Bronchial epithelial cell (primary cell): ENCODE measurements around the gene RPS28. TPM values are rescaled to one million over a fixed set of nuclear protein-coding genes. Genes with fewer than 3 reads are reported as not detected.
"Not testable (repeated sequence)": the region's sequence is repeated elsewhere in the genome, so short reads cannot be mapped to it uniquely, and the experiment has no call there.

Source experiments
- DNase-seq: peaks from one replicate; pipeline ENCODE4 v3.0.0-alpha.2; 2010; ENCODE audit warnings: low read depth
- FAIRE-seq: peaks from 2 replicates; lab custom pipeline; 2011; peaks lifted over from hg19 to GRCh38; lab: Jason Lieb, UNC
- H3K27me3 ChIP-seq: 2 replicates; pipeline ENCODE4 v1.5.1; 2011; ENCODE audit warnings: low read length; ENCODE audit not compliant: control insufficient read depth, insufficient read depth
- H3K36me3 ChIP-seq: 2 replicates; pipeline ENCODE4 v1.5.1; 2011; ENCODE audit warnings: low read length; ENCODE audit not compliant: control insufficient read depth, insufficient read depth
- H3K4me3 ChIP-seq: 2 replicates; pipeline ENCODE4 v1.5.1; 2011; ENCODE audit warnings: mild to moderate bottlenecking, low read depth, low read length, control low read depth
- CTCF ChIP-seq: IDR thresholded peaks from 2 replicates; pipeline ENCODE4 v1.5.1; 2011; ENCODE audit warnings: mild to moderate bottlenecking, moderate library complexity, low read length, control low read depth, inconsistent platforms; ENCODE audit not compliant: insufficient read depth, severe bottlenecking
- total RNA-seq: library from RNA; depleted of rRNA; stranded (reverse); fragments of >200 nt; gene quantifications from 2 replicates; pipeline ENCODE4 v1.2.1, GENCODE V29; 2014

RPS28 gene
- 279 and 911 TPM in 2 replicates for total RNA-seq

- H3K36me3 ChIP-seq, result peaks cover 12% of the 10 kb centered on the region
- peak; percentile 80 for DNase-seq
- no peaks in the 10 kb centered on the region for H3K27me3 ChIP-seq
- H3K4me3 ChIP-seq, result peak within 1 kb of the TSS; percentile 77
- peak; percentile 36 for TF ChIP-seq CTCF
- no peak for FAIRE-seq
Observed at GRCh38 chr19:8321067-8321985, at the start of gene RPS28, which contains the start of gene NDUFA7. Gene RPS28, plus strand, starts transcription at chr19:8321496. Its CDS starts 35 bp downstream, at chr19:8321531. Gene NDUFA7, minus strand, starts transcription at chr19:8321375. Its CDS starts 17 bp downstream, at chr19:8321358.

GRCh38 chr19:8276508-8276907 is 44.8 kb upstream of the RPS28 start:
- FAIRE-seq, result not testable (repeated sequence)

GRCh38 chr19:8291337-8291736 is 30.0 kb upstream of the RPS28 start:
- DNase-seq, H3K36me3 ChIP-seq, H3K4me3 ChIP-seq, H3K27me3 ChIP-seq, FAIRE-seq: not testable (repeated sequence)

More at GRCh38 chr19:8276508-8276907, 44.8 kb upstream of the RPS28 start:
- not testable (repeated sequence) for H3K27me3 ChIP-seq, DNase-seq, H3K36me3 ChIP-seq, H3K4me3 ChIP-seq

- DNase-seq (no peak), FAIRE-seq (no peak)
- no peak overlapping the region for H3K4me3 ChIP-seq
- no peaks in the 10 kb centered on the region for H3K27me3 ChIP-seq
- TF ChIP-seq CTCF, result no peak
- peaks cover 2% of the 10 kb centered on the region for H3K36me3 ChIP-seq
Observed at GRCh38 chr19:8302357-8302691, 19.0 kb upstream of the RPS28 start.

GRCh38 chr19:8302734-8303133 is 18.6 kb upstream of the RPS28 start:
- DNase-seq (no peak), FAIRE-seq (no peak)
- H3K27me3 ChIP-seq, result no peaks in the 10 kb centered on the region
- TF ChIP-seq CTCF, result no peak
- no peak overlapping the region for H3K4me3 ChIP-seq
- H3K36me3 ChIP-seq, result peaks cover 2% of the 10 kb centered on the region

GRCh38 chr19:8304841-8305621 is 16.3 kb upstream of the RPS28 start:
- no peak for DNase-seq
- no peak for TF ChIP-seq CTCF
- H3K27me3 ChIP-seq, result no peaks in the 10 kb centered on the region
- H3K36me3 ChIP-seq, result peaks cover 2% of the 10 kb centered on the region
- no peak overlapping the region for H3K4me3 ChIP-seq
- FAIRE-seq, result no peak
